ENCODE measurements around the gene LPIN3.

Gene LPIN3

DNA sequence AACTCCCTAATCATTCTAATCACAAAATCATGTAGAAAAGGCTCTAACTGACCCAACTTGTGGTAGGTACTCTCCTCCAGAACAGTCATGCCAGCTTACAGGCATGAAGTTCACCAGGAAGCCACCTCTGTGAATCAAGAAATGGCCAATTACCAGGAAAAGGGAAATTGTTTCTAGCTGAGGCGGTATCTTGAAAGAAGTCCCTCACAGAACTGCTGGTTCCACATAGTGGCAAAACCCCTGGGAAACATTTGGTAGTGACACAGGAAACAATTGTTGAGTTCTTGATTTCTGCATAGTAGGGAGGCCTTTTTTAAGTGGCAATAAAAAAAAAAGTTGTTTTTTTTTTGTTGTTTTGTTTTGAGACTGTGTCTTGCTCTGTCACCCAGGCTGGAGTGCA lies 19.6 kb upstream of the LPIN3 start:
- DNase-seq, result no peak

- no peak for DNase-seq
Measured at GRCh38 chr20:41327178-41327577, 13.4 kb upstream of the LPIN3 start.

- peak; percentile 73 for DNase-seq
Measured at GRCh38 chr20:41329435-41330342, 10.9 kb upstream of the LPIN3 start.

DNA sequence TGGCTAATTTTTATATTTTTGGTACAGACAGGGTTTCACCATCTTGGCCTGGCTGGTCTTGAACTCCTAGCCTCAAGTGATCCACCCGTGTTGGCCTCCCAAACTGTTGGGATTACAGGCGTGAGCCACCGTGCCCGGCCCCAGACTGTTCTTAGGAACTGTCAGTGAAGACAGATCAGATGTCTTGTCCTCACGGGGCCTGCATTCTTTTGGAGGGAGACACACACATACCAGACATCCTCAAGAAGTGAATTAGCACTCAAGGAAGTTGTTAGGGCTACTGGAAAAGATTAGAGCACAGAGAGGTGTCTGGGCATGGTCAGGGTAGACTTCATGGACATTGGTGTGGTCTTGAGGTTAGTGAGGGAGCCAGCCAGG lies 10.3 kb upstream of the LPIN3 start:
- no peak for DNase-seq

GRCh38 chr20:41330941-41331340 lies 9.7 kb upstream of the LPIN3 start:
- DNase-seq, result no peak

- DNase-seq, result no peak
Measured at GRCh38 chr20:41331731-41332130, 8.9 kb upstream of the LPIN3 start.

GRCh38 chr20:41334036-41334435 lies 6.6 kb upstream of the LPIN3 start:
- DNase-seq, result no peak

DNA sequence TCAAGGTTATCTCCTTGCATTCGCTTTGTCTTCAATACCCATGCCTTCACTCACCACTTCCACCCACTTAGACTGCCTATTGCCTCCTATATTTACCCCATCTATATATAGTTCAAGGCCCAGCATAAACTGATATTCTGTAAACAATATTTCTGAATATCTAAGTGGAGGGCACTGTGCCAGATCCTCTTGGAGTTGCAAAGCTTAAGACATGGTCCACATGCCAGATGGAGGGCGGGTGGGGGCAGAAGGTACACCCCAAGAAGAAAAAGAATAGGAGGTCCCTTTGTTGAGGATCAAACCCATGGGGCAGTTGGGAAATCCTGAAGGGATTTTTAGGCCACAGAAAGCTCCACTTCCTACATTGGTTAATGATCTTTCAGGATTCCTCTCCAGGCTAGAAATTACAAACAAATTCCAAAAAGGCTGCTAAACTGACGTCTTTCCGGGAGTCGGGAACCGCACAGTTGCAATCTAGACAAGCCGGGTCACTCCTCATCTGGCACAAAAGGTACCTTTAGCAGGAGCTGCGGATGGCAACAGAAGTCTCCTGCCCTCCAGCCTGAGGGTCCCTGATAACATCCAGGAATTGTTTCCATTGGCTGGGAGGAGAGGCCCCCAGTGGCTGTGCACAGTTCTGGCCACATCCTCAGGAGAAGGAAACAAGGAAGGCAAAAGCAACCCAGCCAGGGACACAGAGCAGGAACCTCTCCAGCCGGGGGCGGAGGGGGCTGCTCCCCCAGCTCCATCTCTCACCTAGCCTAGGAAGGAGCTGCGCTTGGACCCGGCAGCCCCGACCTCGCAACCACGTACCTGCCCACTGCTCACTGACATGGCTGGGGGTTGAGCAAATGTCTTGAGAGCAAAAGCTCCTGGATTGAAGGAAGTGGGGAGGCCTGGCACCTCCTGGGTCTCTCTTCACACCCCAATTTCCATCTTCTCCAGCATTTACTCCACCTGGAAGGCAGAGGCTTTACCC lies 5.9 kb upstream of the LPIN3 start:
- no peak for DNase-seq

GRCh38 chr20:41335591-41335990 lies 5.0 kb upstream of the LPIN3 start:
- DNase-seq, result no peak

DNA sequence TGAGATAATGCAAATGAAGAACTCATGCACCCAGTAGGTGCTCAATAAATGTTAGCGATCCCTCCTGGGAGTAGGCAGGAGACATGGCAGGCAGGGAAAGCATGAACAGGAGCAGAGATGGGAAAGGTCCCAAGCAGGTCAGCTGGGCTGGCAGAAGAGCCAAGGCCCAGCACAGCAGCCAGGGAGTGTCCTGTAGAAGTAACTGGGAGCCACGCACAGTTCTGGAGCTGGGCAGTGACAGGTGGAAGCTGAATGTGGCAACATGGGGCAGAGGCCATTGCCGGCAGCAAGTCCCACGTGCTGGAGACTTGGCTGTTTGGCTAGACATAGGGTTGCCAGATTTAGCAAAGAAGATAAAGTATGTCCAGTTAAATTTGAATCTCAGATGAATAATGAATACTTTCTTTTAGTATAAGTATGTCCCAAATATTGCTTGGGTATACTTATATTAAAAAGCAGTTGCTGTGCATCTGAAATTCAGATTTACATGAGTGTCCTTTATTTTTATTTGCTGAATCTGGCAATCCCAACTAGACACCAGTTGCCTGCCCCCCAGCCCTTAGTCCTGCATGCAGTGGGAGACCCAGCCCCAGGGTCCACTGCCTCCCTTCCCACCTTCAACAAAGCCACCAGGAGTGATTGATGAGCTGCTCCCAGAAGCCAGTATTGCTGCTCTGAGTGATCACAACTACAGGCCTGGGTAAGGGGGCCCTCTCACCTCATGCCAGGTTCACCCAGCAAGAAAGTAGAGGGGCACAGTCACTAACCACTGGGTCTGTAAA lies 3.7 kb upstream of the LPIN3 start:
- DNase-seq, result no peak

DNA sequence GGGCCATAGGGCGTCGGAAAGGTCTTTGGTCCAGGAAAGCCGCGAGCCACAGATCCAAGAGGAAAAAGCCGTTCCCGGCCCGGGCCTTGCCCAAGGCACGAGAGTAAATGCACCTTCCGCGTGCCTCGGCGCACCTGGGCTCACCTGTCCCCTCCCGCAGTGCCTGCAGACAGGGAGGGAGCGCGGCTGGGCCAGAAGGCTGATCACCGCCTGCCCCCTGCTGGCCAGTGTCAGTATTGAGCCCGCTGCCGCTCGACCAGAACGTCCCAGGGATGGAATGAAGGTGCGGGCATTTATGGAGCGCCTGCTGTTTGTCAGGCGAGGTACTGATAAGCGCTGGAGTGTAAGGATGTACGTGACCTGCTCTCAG lies 679 bp upstream of the LPIN3 start:
- peak; percentile 91 for DNase-seq

DNA sequence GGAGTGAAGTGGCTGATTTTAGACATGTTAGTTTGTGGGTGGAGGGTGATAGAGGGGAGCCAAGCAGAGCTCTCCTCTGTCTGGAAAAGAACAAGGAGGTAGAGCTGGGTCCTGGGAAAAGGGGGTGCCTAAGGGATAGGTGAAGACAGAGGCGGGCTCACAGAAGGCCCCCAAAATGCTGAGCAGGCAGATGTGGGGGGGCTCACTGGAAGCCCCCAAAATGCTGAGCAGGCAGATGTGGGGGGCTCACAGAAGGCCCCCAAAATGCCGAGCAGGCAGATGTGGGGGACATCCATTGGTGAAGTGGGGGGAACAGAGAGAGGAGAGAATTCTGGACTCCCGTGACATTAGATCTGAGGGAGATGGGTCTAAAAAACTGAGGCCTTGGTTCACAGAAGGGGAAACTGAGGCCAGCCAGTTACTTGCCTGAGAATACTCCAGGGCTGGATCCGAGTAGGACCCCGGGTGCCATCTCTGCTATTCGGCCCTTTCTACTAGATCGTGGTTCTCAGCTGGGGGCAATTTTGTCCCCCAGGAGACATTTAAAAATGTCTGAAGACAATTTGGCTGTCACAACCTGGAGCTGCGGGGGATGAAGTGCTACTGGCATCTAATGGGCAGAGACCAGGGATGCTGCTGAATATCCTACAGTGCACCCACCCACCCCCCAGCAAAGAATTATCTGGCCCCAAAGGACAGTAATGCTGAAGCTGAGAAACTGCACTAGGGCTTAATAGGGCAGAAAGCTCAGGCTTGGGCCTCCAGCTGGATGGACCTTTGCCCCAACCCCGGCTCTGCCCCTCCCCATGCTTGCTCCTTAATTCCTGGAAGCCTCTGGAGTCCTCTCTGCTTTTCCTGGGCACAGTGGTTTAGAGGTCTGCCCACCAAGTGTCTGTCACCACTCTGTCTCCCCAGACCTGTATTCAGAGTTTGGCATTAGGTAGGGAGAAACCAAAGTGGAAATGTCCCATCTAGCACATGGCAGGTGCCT lies 2.1 kb downstream of the LPIN3 start:
- DNase-seq, result no peak

GRCh38 chr20:41344477-41344876 lies 3.9 kb downstream of the LPIN3 start:
- no peak for DNase-seq

DNA sequence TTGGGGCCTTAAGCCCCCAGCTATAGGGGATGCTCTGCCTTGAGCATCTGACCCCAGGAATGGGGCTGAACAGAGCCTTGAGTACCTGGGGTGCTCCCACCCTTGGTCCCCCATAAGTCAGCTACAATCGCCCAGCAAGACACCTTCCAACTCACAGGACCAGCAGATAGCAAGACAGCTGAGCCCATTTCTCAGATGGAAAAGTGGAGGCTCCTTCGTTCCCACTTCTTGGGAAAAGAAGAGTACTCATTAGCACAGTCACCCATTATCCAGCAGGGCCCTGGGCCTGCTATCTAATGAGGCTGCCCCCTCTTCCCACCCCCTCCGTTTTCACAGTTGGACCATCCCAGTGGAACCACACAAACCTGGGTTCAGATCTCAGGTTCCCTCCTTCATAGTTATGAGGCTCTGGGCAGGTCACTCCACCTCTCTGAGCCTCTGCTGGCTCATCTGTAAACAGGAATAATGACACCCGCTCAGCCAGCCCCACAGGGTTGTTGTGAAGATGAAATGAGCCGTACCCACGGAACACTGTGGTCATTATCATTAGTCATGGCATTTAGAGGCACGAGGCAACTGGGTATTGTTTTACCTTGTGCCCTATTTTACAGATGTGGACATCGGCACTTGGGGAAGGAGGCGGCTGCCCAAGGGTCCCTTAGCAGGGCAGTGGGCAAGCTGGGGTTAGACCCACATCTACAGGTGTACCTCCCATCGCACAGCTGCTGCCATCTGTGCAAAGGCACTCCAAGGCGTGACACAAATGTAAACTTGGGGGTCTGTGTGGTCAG lies 4.5 kb downstream of the LPIN3 start:
- DNase-seq, result no peak

DNA sequence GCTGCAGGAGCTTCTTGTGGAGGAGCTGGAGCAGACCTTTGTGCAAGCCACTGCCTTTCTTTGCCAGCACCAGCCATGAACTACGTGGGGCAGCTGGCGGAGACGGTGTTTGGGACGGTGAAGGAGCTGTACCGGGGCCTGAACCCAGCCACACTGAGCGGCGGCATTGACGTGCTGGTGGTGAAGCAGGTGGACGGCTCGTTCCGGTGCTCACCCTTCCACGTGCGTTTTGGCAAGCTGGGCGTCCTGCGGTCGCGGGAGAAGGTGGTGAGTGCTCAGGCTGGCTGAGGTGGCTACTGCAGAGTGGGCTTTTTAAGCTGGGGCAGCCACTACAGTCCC lies 5.1 kb downstream of the LPIN3 start:
- no peak for DNase-seq

GRCh38 chr20:41347523-41348429 lies 7.2 kb downstream of the LPIN3 start:
- DNase-seq, result no peak

GRCh38 chr20:41348430-41349172 lies 8.0 kb downstream of the LPIN3 start:
- DNase-seq, result no peak

DNA sequence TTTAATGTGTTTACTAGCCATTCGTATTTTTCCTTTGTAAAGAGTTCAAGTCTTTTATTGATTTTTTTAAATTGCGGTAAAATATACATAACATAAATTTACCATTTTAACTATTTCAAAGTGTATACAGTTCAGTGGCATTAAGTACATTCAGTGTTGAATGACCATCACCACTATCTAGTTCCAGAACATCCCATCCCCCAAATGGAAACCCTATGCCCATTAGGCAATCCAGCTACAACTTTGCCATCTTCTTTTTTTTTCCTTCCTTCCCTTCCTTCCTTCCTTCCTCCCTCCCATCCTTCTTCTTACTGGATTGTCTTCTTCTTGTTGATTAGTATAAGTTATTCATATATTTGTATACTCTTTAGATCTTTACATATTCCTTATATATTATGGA lies 8.6 kb downstream of the LPIN3 start:
- DNase-seq, result no peak

DNA sequence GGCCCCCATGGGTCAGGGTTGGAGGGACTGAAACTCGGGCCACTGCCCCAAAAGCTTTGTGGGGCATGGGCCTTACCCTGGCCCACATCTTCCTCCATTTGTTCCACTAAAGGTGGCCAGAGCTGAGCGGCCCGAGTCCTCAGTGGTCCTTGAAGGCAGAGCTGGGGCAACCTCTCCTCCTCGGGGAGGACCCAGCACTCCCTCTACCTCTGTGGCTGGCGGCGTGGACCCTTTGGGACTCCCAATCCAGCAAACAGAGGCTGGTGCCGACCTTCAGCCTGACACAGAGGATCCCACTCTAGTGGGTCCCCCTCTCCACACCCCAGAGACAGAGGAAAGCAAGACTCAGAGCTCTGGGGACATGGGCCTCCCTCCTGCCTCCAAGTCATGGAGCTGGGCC lies 9.3 kb downstream of the LPIN3 start:
- DNase-seq, result no peak

All from CD4-positive, alpha-beta T cell treated with Interleukin-17A for 4 hours (primary cell).